K562 (cell line): ENCODE results near the gene SPATA21. TPM values are rescaled to one million over a fixed set of nuclear protein-coding genes. Genes with fewer than 3 reads are reported as not detected.
A peak's percentile ranks its signal among the peaks of the same experiment; 100 is the strongest.

Experiments used
- ATF7 ChIP-seq: fragments of 450-650 bp; IDR thresholded peaks from 2 replicates; pipeline ENCODE4 v1.7.1; 2014; ENCODE audit warnings: mild to moderate bottlenecking, moderate library complexity
- BCL6 ChIP-seq: fragments of 250-450 bp; sonication (Bioruptor Pico); IDR thresholded peaks from 2 replicates; pipeline ENCODE4 v1.4.0; 2020
- BRF1 ChIP-seq: IDR thresholded peaks from 3 replicates; pipeline ENCODE4 v1.6.1; 2011; ENCODE audit warnings: borderline replicate concordance, mild to moderate bottlenecking; ENCODE audit not compliant: insufficient read length; ENCODE audit errors: extremely low read depth
- CBX2 ChIP-seq: fragments of 200-600 bp; sonication (generic); IDR thresholded peaks from one replicate; pipeline ENCODE4 v1.6.1; 2012; ENCODE audit warnings: mild to moderate bottlenecking, low read length, inconsistent platforms; ENCODE audit not compliant: insufficient read depth, poor library complexity, severe bottlenecking
- CLOCK ChIP-seq: fragments of 250-450 bp; sonication (Bioruptor Pico); IDR thresholded peaks from 2 replicates; pipeline ENCODE4 v1.4.0; 2020; ENCODE audit warnings: mild to moderate bottlenecking, moderate library complexity, borderline replicate concordance
- E2F3 ChIP-seq: fragments of 250-450 bp; sonication (Bioruptor Pico); IDR thresholded peaks from 2 replicates; pipeline ENCODE4 v1.4.0; 2020; ENCODE audit warnings: mild to moderate bottlenecking
- HNRNPUL1 ChIP-seq: fragments of 200-400 bp; formaldehyde crosslinking; IDR thresholded peaks from 2 replicates; pipeline ENCODE4 v1.6.1; 2017; ENCODE audit warnings: low read length
- KAT2B ChIP-seq: IDR thresholded peaks from one replicate; pipeline ENCODE4 v1.6.1; 2012; ENCODE audit warnings: low read depth, mild to moderate bottlenecking, control low read depth, inconsistent platforms, low read length, moderate library complexity
- MCM2 ChIP-seq: fragments of 450-650 bp; IDR thresholded peaks from 2 replicates; pipeline ENCODE4 v1.6.1; 2017; ENCODE audit warnings: low read depth, mild to moderate bottlenecking
- MTA3 ChIP-seq: fragments of 450-650 bp; formaldehyde crosslinking; IDR thresholded peaks from 2 replicates; pipeline ENCODE4 v1.6.1; 2017; ENCODE audit warnings: mild to moderate bottlenecking, borderline replicate concordance
- NCOR1 ChIP-seq: fragments of 450-650 bp; IDR thresholded peaks from 2 replicates; pipeline ENCODE4 v1.6.1; 2016; ENCODE audit warnings: mild to moderate bottlenecking, moderate library complexity
- NR4A1 ChIP-seq, 2 experiments: fragments of 250-450 bp in 1 of 2; fragments of 450-650 bp in 1 of 2; sonication (Bioruptor Pico) in 1 of 2; IDR thresholded peaks; 2 replicates each; pipeline versions ENCODE4 v1.4.0 to v1.6.1; 2016 to 2020; ENCODE audit warnings: mild to moderate bottlenecking in 2 of 2, missing compliant biosample characterization in 1 of 2, missing genetic modification characterization in 1 of 2, moderate library complexity in 1 of 2
- PRMT5 ChIP-seq: sonication (generic); formaldehyde crosslinking; IDR thresholded peaks from 2 replicates; pipeline ENCODE4 v1.5.0; 2020; ENCODE audit warnings: missing genetic modification reagents
- RNF219 ChIP-seq: fragments of 250-450 bp; sonication (Bioruptor Pico); IDR thresholded peaks from 2 replicates; pipeline ENCODE4 v1.5.0; 2022; ENCODE audit warnings: mild to moderate bottlenecking
- SMAD3 ChIP-seq: fragments of 450-650 bp; formaldehyde crosslinking; conservative IDR thresholded peaks from 2 replicates; pipeline ENCODE4 v1.4.0; 2020; ENCODE audit warnings: mild to moderate bottlenecking
- SMARCA5 ChIP-seq: fragments of 450-650 bp; IDR thresholded peaks from 2 replicates; pipeline ENCODE4 v1.6.1; 2016
- TAL1 ChIP-seq: fragments of 450-650 bp; IDR thresholded peaks from 2 replicates; pipeline ENCODE4 v1.6.1; 2016; ENCODE audit warnings: mild to moderate bottlenecking
- ZBTB1 ChIP-seq: sonication (generic); formaldehyde crosslinking; IDR thresholded peaks from 2 replicates; pipeline ENCODE4 v1.8.1; 2023; ENCODE audit warnings: missing genetic modification reagents, low read depth, mild to moderate bottlenecking, borderline replicate concordance
- ZC3H8 ChIP-seq: fragments of 450-650 bp; IDR thresholded peaks from 2 replicates; pipeline ENCODE4 v1.6.1; 2017
- ZEB2 ChIP-seq: fragments of 450-650 bp; IDR thresholded peaks from 2 replicates; pipeline ENCODE4 v1.6.1; 2016
- ZFP1 ChIP-seq: fragments of 450-650 bp; formaldehyde crosslinking; IDR thresholded peaks from 2 replicates; pipeline ENCODE4 v1.4.0; 2020; ENCODE audit warnings: mild to moderate bottlenecking, mixed read lengths
- ZNF140 ChIP-seq: fragments of 250-450 bp; sonication (Bioruptor Pico); IDR thresholded peaks from 2 replicates; pipeline ENCODE4 v1.8.0; 2021; ENCODE audit warnings: moderate library complexity, mild to moderate bottlenecking, inconsistent platforms
- ZNF263 ChIP-seq: sonication (generic); formaldehyde crosslinking; IDR thresholded peaks from 2 replicates; pipeline ENCODE4 v1.8.0; 2022; ENCODE audit warnings: mild to moderate bottlenecking, missing genetic modification reagents, borderline replicate concordance
- polyA plus RNA-seq, 8 experiments: library from polyadenylated mRNA; depleted of rRNA in 4 of 8; stranded (reverse) in 5 of 8; unstranded in 3 of 8; fragments of >200 nt; fragmentation: Nextera tagmentation in 2 of 8; fragmentation: Illumina TruSeq in 1 of 8; extraction: Ambion mirVana in 2 of 8; extraction: Trizol in 1 of 8; gene quantifications; 2 replicates each; pipeline versions ENCODE4 v1.2.1 to v1.2.3, GENCODE V29; 2011 to 2014; ENCODE audit warnings: inconsistent platforms in 1 of 8, missing spikeins in 1 of 8
- total RNA-seq, 7 experiments: library from RNA; depleted of rRNA in 6 of 7; stranded (reverse); fragments of >200 nt in 6 of 7; fragmentation: Illumina TruSeq in 2 of 7; extraction: Trizol in 2 of 7; gene quantifications; 2 replicates each; pipeline versions ENCODE4 v1.2.1 to v1.2.3, GENCODE V29; 2011 to 2021; ENCODE audit warnings: low replicate concordance in 1 of 7

SPATA21 gene
- total and polyA plus RNA-seq, 9 of the 15 experiments (the other 6 are each of a cell fraction or from before 2014, with no cell fraction given), result 0.10 to 0.36 (median 0.13) TPM; not detected in 3

GRCh38 chr1:16440470-16441281 lies 3.5 kb upstream of the SPATA21 start, which contains the start of gene NECAP2 (continued):
- TF ChIP-seq RNF219 (CRISPR knock-in tag), result no peak
- TF ChIP-seq MTA3, result peak; percentile 93; the same call in 1 of the 2 replicates
- no peak for TF ChIP-seq MCM2
- TF ChIP-seq BCL6, result no peak
- TF ChIP-seq NR4A1 (CRISPR knock-in tag; IDR thresholded peaks at IDR 0.05), result 0 out of 2 replicates have a peak, but pooled peaks have one; percentile 56
- TF ChIP-seq NR4A1 (tag; IDR thresholded peaks at IDR 0.05), result no peak
- TF ChIP-seq E2F3, result no peak
- no peak for TF ChIP-seq ZNF140 (CRISPR knock-in tag)
- no peak for TF ChIP-seq CLOCK (CRISPR knock-in tag)
- TF ChIP-seq BRF1, result no peak
- no peak for TF ChIP-seq KAT2B
- peak; percentile 62; the same call in 1 of the 2 replicates for TF ChIP-seq SMAD3 (CRISPR knock-in tag)
- no peak for TF ChIP-seq CBX2
- TF ChIP-seq ATF7, result peak; percentile 89
- TF ChIP-seq ZEB2, result 0 out of 2 replicates have a peak, but pooled peaks have one; percentile 12
- no peak for TF ChIP-seq SMARCA5
- TF ChIP-seq ZNF263 (CRISPR knock-in tag), result peak; percentile 54; the same call in 1 of the 2 replicates
- TF ChIP-seq HNRNPUL1, result no peak
- no peak for TF ChIP-seq PRMT5 (CRISPR knock-in tag)
- peak; percentile 37; the same call in 1 of the 2 replicates for TF ChIP-seq ZBTB1
- TF ChIP-seq NCOR1, result peak; percentile 29; the same call in 1 of the 2 replicates
- 0 out of 2 replicates have a peak, but pooled peaks have one; percentile 16 for TF ChIP-seq TAL1
- TF ChIP-seq ZFP1 (CRISPR knock-in tag), result no peak
- 0 out of 2 replicates have a peak, but pooled peaks have one; percentile 40 for TF ChIP-seq ZC3H8
